Hematopoietic multipotent progenitor cell (in vitro differentiated cells): ENCODE measurements around the gene IMPG1. TPM values are rescaled to one million over a fixed set of nuclear protein-coding genes. Genes with fewer than 3 reads are reported as not detected.

Experiments used
- DNase-seq, 3 donors: peaks; one replicate each; pipeline ENCODE4 v3.0.0-alpha.2; 2011 to 2015; ENCODE audit warnings: low read depth in 2 of 3, low spot score in 2 of 3
- small RNA-seq: library from RNA; depleted of rRNA; stranded (forward); fragments of <200 nt; gene quantifications from one replicate; pipeline ENCODE3, GENCODE V24; 2012
- total RNA-seq: library from RNA; depleted of rRNA; stranded (reverse); fragments of >200 nt; gene quantifications from one replicate; pipeline ENCODE4 v1.2.3, GENCODE V29; 2012

Gene IMPG1
- total RNA-seq, 1 donor, result not detected

GRCh38 chr6:75896526-75896925 is 175.9 kb downstream of the IMPG1 start:
- no peak for DNase-seq

GRCh38 chr6:75893776-75894152 is 178.7 kb downstream of the IMPG1 start:
- no peak for DNase-seq

DNA sequence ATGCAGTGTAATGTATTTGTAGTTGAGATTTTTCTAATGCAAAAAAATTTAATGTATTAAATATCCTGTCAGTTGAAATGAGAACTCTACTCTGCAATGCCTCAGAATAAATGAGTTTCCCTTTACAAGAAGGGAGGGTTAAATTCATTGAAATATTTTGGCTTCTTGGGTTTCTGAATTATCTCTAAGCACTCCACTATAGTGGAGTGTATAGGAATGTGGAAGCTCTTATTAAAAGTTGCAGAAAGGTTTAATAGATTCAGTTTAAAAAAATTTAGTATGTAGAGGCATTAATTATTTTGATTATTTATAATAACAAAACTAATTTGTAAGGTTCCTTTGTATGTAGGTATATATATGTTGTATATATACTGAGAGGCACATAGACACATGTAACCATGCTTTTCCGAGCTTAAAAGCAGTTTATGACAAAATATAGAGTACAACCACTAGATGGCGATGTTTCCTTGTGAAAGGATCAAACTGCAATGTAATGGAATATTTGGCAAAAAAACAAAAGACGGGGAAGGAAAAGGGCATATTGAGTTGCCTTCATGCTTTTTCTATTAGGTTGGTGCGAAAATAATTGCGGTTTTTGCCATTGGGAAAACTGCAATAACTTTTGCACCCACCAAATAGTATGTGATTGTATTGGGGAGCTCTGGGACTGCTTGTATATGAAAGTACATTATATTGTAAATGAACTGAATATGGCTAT is 179.2 kb downstream of the IMPG1 start:
- DNase-seq, result peak; percentile 1 to 69 (median 29)

DNA sequence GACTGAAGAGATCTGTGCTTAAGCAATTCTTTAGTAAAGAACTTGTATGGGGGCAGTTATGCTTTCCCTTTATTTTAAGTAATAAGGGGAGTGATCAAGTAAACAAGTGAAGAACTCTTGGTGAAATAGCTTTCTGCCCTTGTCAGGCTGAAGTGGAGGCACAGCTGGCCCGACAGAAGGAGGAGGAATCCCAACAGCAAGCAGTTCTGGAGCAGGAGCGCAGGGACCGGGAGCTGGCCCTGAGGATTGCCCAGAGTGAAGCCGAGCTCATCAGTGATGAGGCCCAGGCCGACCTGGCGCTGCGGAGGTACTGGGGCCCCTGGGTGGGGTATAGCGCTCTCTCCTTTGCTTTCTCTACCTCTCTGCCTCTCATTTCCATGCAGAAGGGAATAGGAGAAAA is 180.1 kb downstream of the IMPG1 start:
- no peak for DNase-seq

- DNase-seq, result no peak
Measured at GRCh38 chr6:75884822-75885221, 187.6 kb downstream of the IMPG1 start.

- no peak for DNase-seq
Measured at GRCh38 chr6:75882734-75883133, 189.7 kb downstream of the IMPG1 start.

- DNase-seq, result no peak
Measured at GRCh38 chr6:75880305-75880704, 192.2 kb downstream of the IMPG1 start.

- DNase-seq, result no peak
Measured at GRCh38 chr6:75876152-75876551, 196.3 kb downstream of the IMPG1 start.

DNA sequence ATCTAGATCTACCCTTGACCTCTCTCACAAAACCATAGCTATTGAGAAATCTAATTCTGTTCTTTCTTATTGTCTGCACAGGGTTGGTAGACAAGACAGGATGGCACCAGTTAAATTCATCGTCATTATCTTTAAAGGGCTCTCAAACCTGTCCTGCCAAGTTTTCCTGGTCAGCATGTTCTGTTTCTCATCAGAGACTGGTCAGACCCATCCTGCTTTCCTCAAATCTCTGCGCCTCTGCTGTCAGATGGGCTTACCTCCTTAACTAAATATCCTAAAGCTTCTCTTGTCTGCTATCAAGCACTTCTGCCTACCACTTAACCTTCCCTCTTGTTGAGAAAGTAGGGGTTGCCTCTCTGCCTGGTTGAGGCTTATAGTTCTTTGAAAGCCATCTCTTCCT is 198.2 kb downstream of the IMPG1 start:
- DNase-seq, result no peak

Small RNA genes within 50 kb of the gene (small RNA-seq; reads per million reads assigned to genes)
- gene RF00019, result not detected
- not detected for gene RNU6-248P
